Neuron (in vitro differentiated cells): ENCODE measurements around the gene MAN1C1.
"Not testable (repeated sequence)": the region's sequence is repeated elsewhere in the genome, so short reads cannot be mapped to it uniquely, and the experiment has no call there.

Source experiments
- H2AFZ ChIP-seq: one replicate; pipeline ENCODE4 v1.6.1; 2013; ENCODE audit warnings: low read depth, mild to moderate bottlenecking, inconsistent platforms, low read length, moderate library complexity
- H3K27me3 ChIP-seq: one replicate; pipeline ENCODE4 v1.6.1; 2013; ENCODE audit warnings: low read length; ENCODE audit not compliant: insufficient read depth
- H3K36me3 ChIP-seq: one replicate; pipeline ENCODE4 v1.6.1; 2013; ENCODE audit warnings: low read length; ENCODE audit not compliant: insufficient read depth
- H3K4me1 ChIP-seq: one replicate; pipeline ENCODE4 v1.6.1; 2013; ENCODE audit warnings: low read length; ENCODE audit not compliant: insufficient read depth
- H3K4me3 ChIP-seq: 2 replicates; pipeline ENCODE4 v1.5.1; 2013; ENCODE audit warnings: mild to moderate bottlenecking, low read length, moderate library complexity
- H3K9me3 ChIP-seq: one replicate; pipeline ENCODE4 v1.6.1; 2013; ENCODE audit warnings: low read length

Gene MAN1C1

GRCh38 chr1:25729790-25730644, 113.4 kb downstream of the MAN1C1 start:
- Histone ChIP-seq H3K36me3 (no peaks in the 10 kb centered on the region), H2AFZ (no peak overlapping the region), H3K4me3 (no peak overlapping the region), H3K27me3 (no peaks in the 10 kb centered on the region), H3K4me1 (peaks cover 20% of the 10 kb centered on the region), H3K9me3 (no peaks in the 10 kb centered on the region)

- Histone ChIP-seq H3K4me1 (peaks cover 17% of the 10 kb centered on the region), H3K4me3 (no peak overlapping the region), H3K9me3 (no peaks in the 10 kb centered on the region), H3K36me3 (no peaks in the 10 kb centered on the region), H3K27me3 (no peaks in the 10 kb centered on the region), H2AFZ (no peak overlapping the region)
These were observed 114.6 kb downstream of the MAN1C1 start for GRCh38 chr1:25731148-25731547.

- H3K4me3 ChIP-seq, result no peak overlapping the region
These were observed 115.2 kb downstream of the MAN1C1 start for GRCh38 chr1:25731626-25732370.

GRCh38 chr1:25732821-25733220, 116.2 kb downstream of the MAN1C1 start:
- Histone ChIP-seq H3K36me3 (no peaks in the 10 kb centered on the region), H3K27me3 (no peaks in the 10 kb centered on the region), H3K4me1 (peaks cover 13% of the 10 kb centered on the region), H2AFZ (no peak overlapping the region), H3K9me3 (no peaks in the 10 kb centered on the region), H3K4me3 (no peak overlapping the region)

More at GRCh38 chr1:25731626-25732370, 115.2 kb downstream of the MAN1C1 start:
- H3K27me3 ChIP-seq, result no peaks in the 10 kb centered on the region
- H3K4me1 ChIP-seq, result peaks cover 17% of the 10 kb centered on the region
- H3K9me3 ChIP-seq, result no peaks in the 10 kb centered on the region
- H2AFZ ChIP-seq, result no peak overlapping the region
- no peaks in the 10 kb centered on the region for H3K36me3 ChIP-seq

- H3K4me1 ChIP-seq, result peaks cover 12% of the 10 kb centered on the region
- no peak overlapping the region for H2AFZ ChIP-seq
- H3K36me3 ChIP-seq, result no peaks in the 10 kb centered on the region
- H3K27me3 ChIP-seq, result no peaks in the 10 kb centered on the region
- H3K9me3 ChIP-seq, result no peaks in the 10 kb centered on the region
- no peak overlapping the region for H3K4me3 ChIP-seq
These were observed 116.7 kb downstream of the MAN1C1 start for GRCh38 chr1:25733271-25733670.

- H3K9me3 ChIP-seq, H3K36me3 ChIP-seq, H3K4me1 ChIP-seq, H3K27me3 ChIP-seq, H3K4me3 ChIP-seq, H2AFZ ChIP-seq: not testable (repeated sequence)
These were observed 118.4 kb downstream of the MAN1C1 start for GRCh38 chr1:25734991-25735390.

GRCh38 chr1:25735956-25736529, 119.5 kb downstream of the MAN1C1 start:
- Histone ChIP-seq H3K4me3 (no peak overlapping the region), H3K4me1 (no peaks in the 10 kb centered on the region), H3K27me3 (no peaks in the 10 kb centered on the region), H3K9me3 (no peaks in the 10 kb centered on the region), H3K36me3 (no peaks in the 10 kb centered on the region), H2AFZ (no peak overlapping the region)

GRCh38 chr1:25737130-25737529, 120.5 kb downstream of the MAN1C1 start:
- H3K4me1 ChIP-seq, result no peaks in the 10 kb centered on the region
- H2AFZ ChIP-seq, result no peak overlapping the region
- no peaks in the 10 kb centered on the region for H3K27me3 ChIP-seq
- no peak overlapping the region for H3K4me3 ChIP-seq
- H3K9me3 ChIP-seq, result no peaks in the 10 kb centered on the region
- H3K36me3 ChIP-seq, result no peaks in the 10 kb centered on the region

- H3K4me3 ChIP-seq, result no peak overlapping the region
These were observed 121.9 kb downstream of the MAN1C1 start for GRCh38 chr1:25738499-25738898.

GRCh38 chr1:25739341-25739740, 122.8 kb downstream of the MAN1C1 start:
- Histone ChIP-seq H3K36me3 (no peaks in the 10 kb centered on the region), H2AFZ (no peak overlapping the region), H3K4me3 (no peak overlapping the region)

More at GRCh38 chr1:25738499-25738898, 121.9 kb downstream of the MAN1C1 start:
- Histone ChIP-seq H3K9me3 (no peaks in the 10 kb centered on the region), H2AFZ (no peak overlapping the region), H3K36me3 (no peaks in the 10 kb centered on the region), H3K27me3 (no peaks in the 10 kb centered on the region), H3K4me1 (no peaks in the 10 kb centered on the region)

GRCh38 chr1:25740071-25740470, 123.5 kb downstream of the MAN1C1 start:
- Histone ChIP-seq H3K4me3 (no peak overlapping the region), H2AFZ (no peak overlapping the region), H3K36me3 (no peaks in the 10 kb centered on the region), H3K27me3 (no peaks in the 10 kb centered on the region), H3K4me1 (no peaks in the 10 kb centered on the region), H3K9me3 (no peaks in the 10 kb centered on the region)

More at GRCh38 chr1:25739341-25739740, 122.8 kb downstream of the MAN1C1 start:
- H3K9me3 ChIP-seq, result no peaks in the 10 kb centered on the region
- H3K4me1 ChIP-seq, result no peaks in the 10 kb centered on the region
- H3K27me3 ChIP-seq, result no peaks in the 10 kb centered on the region

- no peaks in the 10 kb centered on the region for H3K27me3 ChIP-seq
- no peaks in the 10 kb centered on the region for H3K36me3 ChIP-seq
- no peak overlapping the region for H2AFZ ChIP-seq
- no peaks in the 10 kb centered on the region for H3K4me1 ChIP-seq
- H3K4me3 ChIP-seq, result no peak overlapping the region
- no peaks in the 10 kb centered on the region for H3K9me3 ChIP-seq
These were observed 125.7 kb downstream of the MAN1C1 start for GRCh38 chr1:25742316-25742715.
